Measurements from ENCODE around the gene HUWE1. TPM values are rescaled to one million over a fixed set of nuclear protein-coding genes. Genes with fewer than 3 reads are reported as not detected.

Gene HUWE1
- total RNA-seq, 3 donors from 2014 or later: 136 to 200 (median 152) TPM

- Histone ChIP-seq H3K9me3 (no peaks in the 10 kb centered on the region), H3K4me1 (ENCODE audit: low read depth) (no peaks in the 10 kb centered on the region), H3K36me3 (ENCODE audit: low read depth) (peaks cover 3% of the 10 kb centered on the region), H3K4me3 (no peak overlapping the region)
- TF ChIP-seq, protein P1, sequence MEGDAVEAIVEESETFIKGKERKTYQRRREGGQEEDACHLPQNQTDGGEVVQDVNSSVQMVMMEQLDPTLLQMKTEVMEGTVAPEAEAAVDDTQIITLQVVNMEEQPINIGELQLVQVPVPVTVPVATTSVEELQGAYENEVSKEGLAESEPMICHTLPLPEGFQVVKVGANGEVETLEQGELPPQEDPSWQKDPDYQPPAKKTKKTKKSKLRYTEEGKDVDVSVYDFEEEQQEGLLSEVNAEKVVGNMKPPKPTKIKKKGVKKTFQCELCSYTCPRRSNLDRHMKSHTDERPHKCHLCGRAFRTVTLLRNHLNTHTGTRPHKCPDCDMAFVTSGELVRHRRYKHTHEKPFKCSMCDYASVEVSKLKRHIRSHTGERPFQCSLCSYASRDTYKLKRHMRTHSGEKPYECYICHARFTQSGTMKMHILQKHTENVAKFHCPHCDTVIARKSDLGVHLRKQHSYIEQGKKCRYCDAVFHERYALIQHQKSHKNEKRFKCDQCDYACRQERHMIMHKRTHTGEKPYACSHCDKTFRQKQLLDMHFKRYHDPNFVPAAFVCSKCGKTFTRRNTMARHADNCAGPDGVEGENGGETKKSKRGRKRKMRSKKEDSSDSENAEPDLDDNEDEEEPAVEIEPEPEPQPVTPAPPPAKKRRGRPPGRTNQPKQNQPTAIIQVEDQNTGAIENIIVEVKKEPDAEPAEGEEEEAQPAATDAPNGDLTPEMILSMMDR (IDR thresholded peaks at IDR 0.05): no peak
- DNase-seq: no peak
- intact Hi-C loops (cut with DNase I, micrococcal nuclease): no loop called here
- ATAC-seq: no peak
Measured at GRCh38 chrX:53594354-53594753, 92.2 kb downstream of the HUWE1 start.

DNA sequence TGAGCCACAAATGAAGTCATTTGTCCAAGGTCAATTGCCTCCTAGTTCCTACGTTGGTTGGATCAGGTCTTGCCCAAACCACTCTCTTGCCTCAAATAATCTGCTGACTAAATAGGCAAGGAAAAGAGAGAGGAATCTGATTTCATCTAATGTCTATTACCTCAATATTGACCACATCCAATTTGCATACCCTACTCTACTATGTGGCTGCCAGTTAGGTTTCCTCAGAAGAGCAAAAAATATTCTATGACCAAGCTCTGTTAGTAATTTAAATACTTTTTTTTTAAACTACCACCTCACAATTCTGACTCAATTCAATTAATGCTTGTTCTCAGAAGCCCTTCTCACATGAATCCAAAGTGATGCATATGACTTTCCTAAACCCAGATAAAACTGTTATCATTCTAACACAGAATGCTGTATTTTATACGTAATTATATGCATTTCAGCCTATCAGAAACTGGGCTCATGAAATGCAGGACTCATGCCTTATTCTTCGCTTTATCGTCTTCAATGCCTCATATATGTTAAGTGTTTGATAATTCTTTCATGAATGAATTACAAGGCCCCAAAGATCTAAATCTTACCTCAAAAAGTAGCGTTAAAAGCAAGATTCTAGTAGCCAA is 98.6 kb downstream of the HUWE1 start:
- DNase-seq: no peak
- H3K4me1 ChIP-seq (ENCODE audit: low read depth): no peaks in the 10 kb centered on the region
- peaks cover 3% of the 10 kb centered on the region for H3K36me3 ChIP-seq (ENCODE audit: low read depth)
- intact Hi-C loops (cut with DNase I, micrococcal nuclease): no loop called here
- TF ChIP-seq, protein P1 (IDR thresholded peaks at IDR 0.05): no peak
- no peaks in the 10 kb centered on the region for H3K9me3 ChIP-seq
- no peak for ATAC-seq
- H3K4me3 ChIP-seq: no peak overlapping the region

- Histone ChIP-seq H3K4me1 (ENCODE audit: low read depth) (no peaks in the 10 kb centered on the region), H3K4me3 (no peak overlapping the region), H3K9me3 (no peaks in the 10 kb centered on the region), H3K36me3 (ENCODE audit: low read depth) (peaks cover 3% of the 10 kb centered on the region)
- DNase-seq: no peak
- TF ChIP-seq, protein P1 (IDR thresholded peaks at IDR 0.05): no peak
- intact Hi-C loops (cut with DNase I, micrococcal nuclease): no loop called here
- ATAC-seq: no peak
Measured at GRCh38 chrX:53584891-53585290, 101.6 kb downstream of the HUWE1 start.

DNA sequence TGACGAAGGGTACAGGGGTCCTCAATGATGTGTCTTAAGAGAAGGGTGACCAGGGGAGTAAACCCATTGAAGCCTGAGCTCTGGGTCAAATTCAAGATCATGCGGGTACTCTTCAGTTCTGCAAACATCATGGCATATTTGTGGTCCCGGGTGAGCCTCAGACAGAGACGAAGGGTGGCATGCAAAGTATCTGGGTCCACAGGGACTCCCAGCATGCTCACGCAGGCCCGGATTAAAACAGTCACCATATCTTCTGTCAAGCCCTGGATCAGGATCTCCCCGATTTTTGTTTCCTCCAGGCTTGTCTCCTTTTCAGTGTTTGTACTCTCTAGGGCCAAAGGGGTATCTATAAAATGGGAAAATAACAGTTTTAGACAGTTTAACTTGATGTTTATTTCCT is 102.9 kb downstream of the HUWE1 start:
- TF ChIP-seq, protein P1 (IDR thresholded peaks at IDR 0.05): no peak
- Histone ChIP-seq H3K36me3 (ENCODE audit: low read depth) (no peaks in the 10 kb centered on the region), H3K4me1 (ENCODE audit: low read depth) (no peaks in the 10 kb centered on the region), H3K9me3 (no peaks in the 10 kb centered on the region), H3K4me3 (no peak overlapping the region)
- ATAC-seq (no peak), DNase-seq (no peak)
- intact Hi-C loops (cut with DNase I, micrococcal nuclease): no loop called here

DNA sequence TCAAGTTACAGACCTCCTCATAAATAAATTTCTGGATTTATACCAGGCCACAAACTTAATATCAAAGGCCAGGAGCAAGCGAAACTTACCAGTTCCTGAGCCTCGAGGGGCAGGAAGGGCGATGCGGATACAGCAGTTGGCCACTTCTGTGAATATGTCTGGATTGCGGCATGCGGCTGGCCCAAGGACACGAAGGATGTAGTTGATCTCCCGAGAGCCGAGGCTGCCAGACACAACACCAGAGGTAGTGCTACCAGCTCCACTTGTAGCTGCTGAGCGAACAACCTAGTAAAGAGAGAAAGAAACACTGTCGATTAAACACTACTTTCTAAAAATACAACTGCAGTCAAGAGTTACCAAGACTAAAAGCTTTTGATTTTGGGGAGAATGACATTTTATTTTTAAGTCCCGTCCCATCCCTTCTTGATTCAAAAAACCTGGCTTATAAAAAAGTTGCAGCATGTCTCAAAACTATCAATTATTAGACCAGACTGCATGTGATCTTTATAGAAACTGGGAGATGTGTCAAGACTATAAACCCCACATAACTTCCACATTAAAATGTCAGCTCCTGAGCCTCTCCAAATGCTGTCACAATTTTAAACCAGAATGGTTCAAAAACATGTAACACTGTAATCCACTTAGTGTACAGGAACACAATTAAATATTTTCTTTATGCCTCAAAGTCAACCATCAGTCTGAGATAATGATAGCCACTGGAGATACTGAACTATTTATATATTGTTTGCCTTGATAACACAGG is 105.6 kb downstream of the HUWE1 start:
- no peak overlapping the region for H3K4me3 ChIP-seq
- ATAC-seq: no peak
- H3K9me3 ChIP-seq: no peaks in the 10 kb centered on the region
- no peak for DNase-seq
- intact Hi-C loops (cut with DNase I, micrococcal nuclease): no loop called here
- TF ChIP-seq, protein P1 (IDR thresholded peaks at IDR 0.05): no peak
- no peaks in the 10 kb centered on the region for H3K4me1 ChIP-seq (ENCODE audit: low read depth)
- H3K36me3 ChIP-seq (ENCODE audit: low read depth): no peaks in the 10 kb centered on the region

Measured in mucosa of descending colon (tissue), 3 donors.